Upper lobe of right lung (tissue), 1 donor: Measurements from ENCODE around the gene PROZ. TPM values are rescaled to one million over a fixed set of nuclear protein-coding genes. Genes with fewer than 3 reads are reported as not detected.

Source experiments
- ATAC-seq: fragments of 200-7000 bp; cut with Tn5 transposase; one replicate; pipeline ENCODE4 v1.9.1; 2020; ENCODE audit warnings: mild to moderate bottlenecking, moderate library complexity
- DNase-seq: peaks from one replicate; pipeline ENCODE4 v3.0.0-alpha.2; 2020
- H3K27ac ChIP-seq: fragments of 200-600 bp; one replicate; pipeline ENCODE4 v1.8.0; 2022
- H3K27me3 ChIP-seq: fragments of 200-600 bp; one replicate; pipeline ENCODE4 v1.8.0; 2022; ENCODE audit warnings: mild to moderate bottlenecking
- H3K36me3 ChIP-seq: fragments of 200-600 bp; one replicate; pipeline ENCODE4 v1.8.0; 2022
- H3K4me1 ChIP-seq: fragments of 200-600 bp; one replicate; pipeline ENCODE4 v1.8.0; 2022
- H3K4me3 ChIP-seq: fragments of 200-600 bp; one replicate; pipeline ENCODE4 v1.8.0; 2022; ENCODE audit warnings: mild to moderate bottlenecking
- H3K9me3 ChIP-seq: fragments of 200-600 bp; one replicate; pipeline ENCODE4 v1.8.0; 2022
- intact Hi-C: fragments of 100-400 bp; cut with DNase I; formaldehyde crosslinking; loops from one replicate; pipeline ENCODE4 v1.11.0; 2022
- total RNA-seq: library from RNA; stranded (reverse); fragmentation: NEBNext Ultra II Directional; extraction: Animal tissue kit (Norgen Biotek cat#: 25700); gene quantifications from one replicate; pipeline ENCODE4 v1.2.1, GENCODE V29; 2021
- TF ChIP-seq, protein P1 (sequence below): fragments of 200-600 bp; IDR thresholded peaks from one replicate; pipeline ENCODE4 v1.8.0; 2022; ENCODE audit warnings: antibody characterized with exemption
- donor health status: DM: no; HTN: yes; CAD: no; lungs with severe emphysema.

PROZ gene
- total RNA-seq, 1 donor from 2014 or later, result not detected

DNA sequence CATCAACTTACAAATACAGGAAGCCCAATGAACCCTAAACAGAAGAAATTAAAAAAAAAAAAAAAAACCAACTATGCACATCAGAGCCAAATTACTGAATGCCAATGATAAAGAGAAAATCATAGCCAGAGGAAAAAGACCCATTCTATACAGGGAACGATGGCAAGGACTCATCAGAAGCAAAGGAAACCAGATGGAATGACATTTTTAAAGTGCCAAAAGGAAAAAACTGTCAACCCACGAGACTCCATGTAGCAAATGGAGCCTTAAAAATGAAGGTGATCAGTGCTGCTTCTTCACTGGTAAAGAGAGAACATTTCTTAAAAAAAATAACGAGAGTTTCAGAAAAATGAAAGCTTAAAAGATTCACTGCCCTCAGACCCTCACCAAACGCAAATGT lies 31.7 kb downstream of the PROZ start:
- intact Hi-C loops, result no loop called here
- DNase-seq (no peak), ATAC-seq (no peak)
- Histone ChIP-seq H3K9me3 (no peaks in the 10 kb centered on the region), H3K27me3 (no peaks in the 10 kb centered on the region), H3K27ac (no peak overlapping the region), H3K4me1 (no peaks in the 10 kb centered on the region), H3K4me3 (no peak overlapping the region), H3K36me3 (peaks cover 70% of the 10 kb centered on the region)
- TF ChIP-seq, protein P1, sequence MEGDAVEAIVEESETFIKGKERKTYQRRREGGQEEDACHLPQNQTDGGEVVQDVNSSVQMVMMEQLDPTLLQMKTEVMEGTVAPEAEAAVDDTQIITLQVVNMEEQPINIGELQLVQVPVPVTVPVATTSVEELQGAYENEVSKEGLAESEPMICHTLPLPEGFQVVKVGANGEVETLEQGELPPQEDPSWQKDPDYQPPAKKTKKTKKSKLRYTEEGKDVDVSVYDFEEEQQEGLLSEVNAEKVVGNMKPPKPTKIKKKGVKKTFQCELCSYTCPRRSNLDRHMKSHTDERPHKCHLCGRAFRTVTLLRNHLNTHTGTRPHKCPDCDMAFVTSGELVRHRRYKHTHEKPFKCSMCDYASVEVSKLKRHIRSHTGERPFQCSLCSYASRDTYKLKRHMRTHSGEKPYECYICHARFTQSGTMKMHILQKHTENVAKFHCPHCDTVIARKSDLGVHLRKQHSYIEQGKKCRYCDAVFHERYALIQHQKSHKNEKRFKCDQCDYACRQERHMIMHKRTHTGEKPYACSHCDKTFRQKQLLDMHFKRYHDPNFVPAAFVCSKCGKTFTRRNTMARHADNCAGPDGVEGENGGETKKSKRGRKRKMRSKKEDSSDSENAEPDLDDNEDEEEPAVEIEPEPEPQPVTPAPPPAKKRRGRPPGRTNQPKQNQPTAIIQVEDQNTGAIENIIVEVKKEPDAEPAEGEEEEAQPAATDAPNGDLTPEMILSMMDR, result no peak

DNA sequence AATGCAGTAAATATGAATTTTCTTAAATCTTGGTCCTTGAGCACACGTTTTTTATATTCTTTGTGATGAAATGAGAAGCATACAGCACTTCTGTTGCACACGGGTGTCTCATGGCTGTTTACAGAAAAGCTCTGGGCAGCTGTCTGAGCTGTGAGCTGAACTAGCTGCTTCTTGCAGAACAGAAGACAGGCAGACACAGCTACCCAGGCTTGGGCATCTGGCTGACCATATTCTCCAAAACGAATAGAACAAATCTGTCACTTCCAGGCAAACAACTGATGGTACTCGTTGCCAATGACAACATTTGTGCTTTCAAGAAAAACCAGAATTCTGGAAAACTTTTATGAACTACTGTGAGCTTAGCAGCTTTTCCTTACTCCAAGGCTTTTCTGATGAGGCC lies 33.8 kb downstream of the PROZ start:
- Histone ChIP-seq H3K9me3 (no peaks in the 10 kb centered on the region), H3K36me3 (peaks cover 89% of the 10 kb centered on the region), H3K27ac (no peak overlapping the region), H3K4me3 (no peak overlapping the region), H3K27me3 (no peaks in the 10 kb centered on the region), H3K4me1 (no peaks in the 10 kb centered on the region)
- DNase-seq, result no peak
- no peak for ATAC-seq
- TF ChIP-seq, protein P1, result no peak
- intact Hi-C loops, result no loop called here

DNA sequence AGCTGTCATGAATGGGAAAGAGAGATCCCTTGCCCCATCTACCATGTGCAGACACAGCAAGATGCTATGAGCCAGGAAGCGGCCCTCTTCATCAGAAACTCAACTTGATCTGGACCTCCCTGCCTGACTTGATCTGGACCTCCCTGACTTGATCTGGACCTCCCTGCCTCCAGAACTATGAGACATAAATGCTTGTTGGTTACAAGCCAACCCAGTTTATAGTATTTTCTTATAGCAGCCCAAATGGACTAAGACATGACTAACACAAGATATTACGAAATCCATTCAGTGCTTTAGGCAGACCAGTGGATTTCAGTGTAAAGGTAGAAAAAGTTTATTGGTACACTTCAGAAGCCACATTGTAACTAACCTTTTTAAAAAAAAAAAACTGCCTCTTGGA lies 34.5 kb downstream of the PROZ start:
- ATAC-seq, result no peak
- H3K9me3 ChIP-seq, result no peaks in the 10 kb centered on the region
- peaks cover 93% of the 10 kb centered on the region for H3K36me3 ChIP-seq
- no peak overlapping the region for H3K4me3 ChIP-seq
- no peak overlapping the region for H3K27ac ChIP-seq
- TF ChIP-seq, protein P1, result no peak
- intact Hi-C loops, result no loop called here
- no peaks in the 10 kb centered on the region for H3K27me3 ChIP-seq
- no peak for DNase-seq
- H3K4me1 ChIP-seq, result no peaks in the 10 kb centered on the region

DNA sequence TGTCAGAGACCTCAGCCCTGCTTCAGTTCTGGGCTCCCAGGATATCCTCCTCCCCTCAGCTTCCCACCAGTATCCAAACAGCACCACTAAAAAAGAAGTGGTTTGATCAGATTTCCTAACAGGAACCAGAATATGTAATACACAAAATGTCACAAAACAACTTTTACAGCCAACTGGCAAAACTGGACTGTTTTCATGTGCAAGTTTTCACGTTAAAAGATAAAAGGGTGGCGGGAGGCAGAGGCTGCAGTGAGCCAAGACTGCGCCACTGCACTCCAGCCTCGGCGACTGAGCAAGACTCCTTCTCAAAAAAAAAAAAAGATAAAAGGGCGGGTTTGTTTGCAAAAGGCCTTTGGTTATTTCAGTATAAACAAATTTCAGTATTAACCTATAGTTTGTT lies 36.9 kb downstream of the PROZ start:
- Histone ChIP-seq H3K36me3 (peaks cover 95% of the 10 kb centered on the region), H3K27me3 (no peaks in the 10 kb centered on the region), H3K4me3 (no peak overlapping the region), H3K27ac (no peak overlapping the region), H3K4me1 (no peaks in the 10 kb centered on the region), H3K9me3 (no peaks in the 10 kb centered on the region)
- ATAC-seq (no peak), DNase-seq (no peak)
- intact Hi-C loops, result no loop called here
- TF ChIP-seq, protein P1, result no peak

DNA sequence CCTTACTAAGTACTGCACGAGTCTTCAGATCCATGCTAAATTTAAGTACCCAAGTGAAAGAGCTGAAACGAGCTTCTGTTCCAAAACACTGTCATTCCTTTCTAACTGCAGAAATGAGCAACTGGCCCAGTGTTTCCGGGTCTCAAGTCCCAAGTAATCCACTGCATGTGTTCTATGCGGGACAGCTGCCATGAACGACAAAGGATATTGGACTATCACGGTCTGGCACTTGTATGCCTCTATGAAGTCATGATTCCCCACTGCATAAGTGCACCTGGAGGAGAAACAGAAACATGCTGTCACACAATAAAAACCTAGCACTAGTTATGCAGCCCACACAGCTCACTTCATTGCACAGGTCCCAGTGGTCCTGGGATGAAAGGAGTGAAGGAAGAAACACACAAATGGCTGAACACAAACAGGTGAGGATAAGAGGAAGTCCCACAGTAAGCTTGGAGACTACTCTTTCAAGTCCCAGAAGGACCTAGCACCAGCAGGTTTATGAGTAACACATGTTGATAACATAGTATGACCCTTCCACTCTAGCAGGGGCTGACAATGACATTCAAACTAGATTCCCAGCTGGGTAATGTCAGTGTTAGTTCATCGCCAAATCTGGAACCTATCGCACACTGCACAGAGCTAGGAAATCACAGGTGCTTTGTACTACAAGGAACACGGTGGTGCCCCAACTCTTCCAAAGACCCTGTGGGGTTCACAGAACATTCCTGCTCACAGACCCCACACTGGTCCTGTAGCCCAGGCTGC lies 38.7 kb downstream of the PROZ start:
- intact Hi-C loops, result no loop called here
- Histone ChIP-seq H3K27ac (no peak overlapping the region), H3K36me3 (peaks cover 81% of the 10 kb centered on the region), H3K27me3 (no peaks in the 10 kb centered on the region), H3K9me3 (no peaks in the 10 kb centered on the region), H3K4me1 (no peaks in the 10 kb centered on the region), H3K4me3 (no peak overlapping the region)
- DNase-seq (no peak), ATAC-seq (no peak)
- TF ChIP-seq, protein P1, result no peak
